Muscle of leg (tissue), 11 donors: ENCODE results near the gene GNAO1. TPM values are rescaled to one million over a fixed set of nuclear protein-coding genes. Genes with fewer than 3 reads are reported as not detected.

ENCODE experiments used
- DNase-seq: peaks from one replicate; pipeline ENCODE4 v3.0.0; 2013
- H3K27ac ChIP-seq: one replicate; pipeline ENCODE4 v1.5.1; 2013; ENCODE audit warnings: mild to moderate bottlenecking, low read length, control low read depth
- H3K27me3 ChIP-seq: one replicate; pipeline ENCODE4 v1.6.1; 2013; ENCODE audit warnings: low read length; ENCODE audit not compliant: control insufficient read depth, insufficient read depth
- H3K36me3 ChIP-seq: one replicate; pipeline ENCODE4 v1.6.1; 2013; ENCODE audit warnings: low read length; ENCODE audit not compliant: control insufficient read depth, insufficient read depth
- H3K4me1 ChIP-seq: one replicate; pipeline ENCODE4 v1.6.1; 2013; ENCODE audit warnings: low read length; ENCODE audit not compliant: control insufficient read depth, insufficient read depth
- H3K4me3 ChIP-seq: one replicate; pipeline ENCODE4 v1.5.1; 2013; ENCODE audit warnings: low read length, control low read depth
- H3K9me3 ChIP-seq: replicated peaks from 2 replicates; pipeline ENCODE4 v1.6.1; 2013; ENCODE audit warnings: low read depth, low read length; ENCODE audit not compliant: control insufficient read depth
- WGBS: methylation state at CpG from one replicate; pipeline ENCODE4 v1.1.5; 2013; ENCODE audit warnings: missing lambda C conversion rate; ENCODE audit not compliant: insufficient coverage; 5-methylcytosine and 5-hydroxymethylcytosine counted together
- polyA plus RNA-seq, 8 donors: library from polyadenylated mRNA; unstranded; fragments of 120-200 nt; gene quantifications; one replicate each; pipeline versions ENCODE4 v1.2.1 to v1.2.3, GENCODE V29; 2013; ENCODE audit warnings: inconsistent platforms in 1 of 8, low replicate concordance in 1 of 8; ENCODE audit not compliant: insufficient read length in 8 of 8, insufficient read depth in 1 of 8
- total RNA-seq: library from RNA; stranded (reverse); fragments of 120-200 nt; gene quantifications from one replicate; pipeline ENCODE4 v1.2.4, GENCODE V29; 2013

The GNAO1 gene
- total and polyA plus RNA-seq, 9 donors: 0.49 to 3.2 (median 2.1) TPM

DNA sequence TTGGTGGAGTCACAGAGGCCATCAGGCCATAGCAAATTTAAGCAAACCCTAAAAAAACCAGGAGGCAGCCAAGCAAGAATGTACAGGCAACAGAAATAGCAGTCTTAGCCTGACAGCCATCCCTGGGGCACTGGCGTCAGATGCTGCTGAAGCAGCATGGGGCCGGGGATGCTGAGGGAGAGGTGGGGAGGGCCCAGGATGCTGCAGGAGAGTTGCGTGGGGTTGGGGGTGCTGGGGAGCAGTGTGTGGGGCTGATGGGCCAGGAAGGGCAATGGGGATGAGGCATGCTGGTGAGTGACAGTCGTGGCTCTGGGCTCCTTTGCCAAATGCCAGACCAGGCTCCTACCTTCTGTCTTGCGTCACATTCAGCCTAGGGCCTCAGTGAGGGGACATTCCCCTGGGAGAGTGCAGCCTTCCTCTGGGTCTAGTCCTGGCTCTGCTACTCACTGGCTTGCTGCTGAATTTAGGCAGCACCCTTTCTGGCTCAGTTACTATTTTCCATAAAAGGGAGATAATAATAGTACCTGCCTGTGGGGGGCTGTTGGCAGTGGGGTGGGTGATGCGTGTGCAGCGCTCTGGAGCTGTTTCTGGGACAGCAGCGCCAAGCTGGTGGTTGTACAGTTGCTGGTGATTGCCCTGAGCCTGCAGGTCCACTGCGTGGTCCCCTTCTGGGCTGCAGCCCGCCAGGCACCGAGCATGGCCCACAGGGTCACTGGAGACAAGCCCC, 146.0 kb downstream of the GNAO1 start:
- WGBS: 84% methylated on average over 10 of the region's 11 CpGs
- Histone ChIP-seq H3K36me3 (no peaks in the 10 kb centered on the region), H3K27ac (no peak overlapping the region), H3K27me3 (no peaks in the 10 kb centered on the region), H3K9me3 (no peaks in the 10 kb centered on the region), H3K4me3 (no peak overlapping the region), H3K4me1 (peaks cover 7% of the 10 kb centered on the region)
- DNase-seq: no peak

DNA sequence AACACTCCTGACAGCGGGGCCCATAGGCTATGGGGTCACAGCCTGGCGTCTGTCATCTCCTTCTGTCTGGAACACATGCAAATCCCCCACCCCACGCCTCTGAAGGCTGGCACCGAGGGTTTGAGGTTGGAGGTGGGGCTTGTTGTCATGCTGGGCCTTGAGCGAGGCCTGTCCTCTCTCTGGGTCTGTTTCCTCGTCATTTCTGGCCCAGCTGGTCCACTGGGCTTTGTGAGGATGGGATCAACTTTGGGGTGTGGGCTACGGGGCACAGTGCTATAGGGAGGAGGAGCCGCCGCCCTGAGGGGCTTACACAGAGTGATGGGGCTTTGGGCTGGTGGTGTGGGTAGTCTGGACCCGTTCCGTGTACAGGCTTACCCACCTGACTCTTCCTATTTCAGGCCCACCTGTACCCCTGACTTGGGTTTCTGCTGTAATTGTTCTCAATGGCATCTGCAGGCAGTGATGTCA, 146.6 kb downstream of the GNAO1 start:
- Histone ChIP-seq H3K4me3 (no peak overlapping the region), H3K4me1 (peaks cover 10% of the 10 kb centered on the region), H3K36me3 (no peaks in the 10 kb centered on the region), H3K27me3 (no peaks in the 10 kb centered on the region), H3K9me3 (no peaks in the 10 kb centered on the region), H3K27ac (no peak overlapping the region)
- no peak for DNase-seq
- 69% methylated on average over 2 of the region's 11 CpGs for WGBS

DNA sequence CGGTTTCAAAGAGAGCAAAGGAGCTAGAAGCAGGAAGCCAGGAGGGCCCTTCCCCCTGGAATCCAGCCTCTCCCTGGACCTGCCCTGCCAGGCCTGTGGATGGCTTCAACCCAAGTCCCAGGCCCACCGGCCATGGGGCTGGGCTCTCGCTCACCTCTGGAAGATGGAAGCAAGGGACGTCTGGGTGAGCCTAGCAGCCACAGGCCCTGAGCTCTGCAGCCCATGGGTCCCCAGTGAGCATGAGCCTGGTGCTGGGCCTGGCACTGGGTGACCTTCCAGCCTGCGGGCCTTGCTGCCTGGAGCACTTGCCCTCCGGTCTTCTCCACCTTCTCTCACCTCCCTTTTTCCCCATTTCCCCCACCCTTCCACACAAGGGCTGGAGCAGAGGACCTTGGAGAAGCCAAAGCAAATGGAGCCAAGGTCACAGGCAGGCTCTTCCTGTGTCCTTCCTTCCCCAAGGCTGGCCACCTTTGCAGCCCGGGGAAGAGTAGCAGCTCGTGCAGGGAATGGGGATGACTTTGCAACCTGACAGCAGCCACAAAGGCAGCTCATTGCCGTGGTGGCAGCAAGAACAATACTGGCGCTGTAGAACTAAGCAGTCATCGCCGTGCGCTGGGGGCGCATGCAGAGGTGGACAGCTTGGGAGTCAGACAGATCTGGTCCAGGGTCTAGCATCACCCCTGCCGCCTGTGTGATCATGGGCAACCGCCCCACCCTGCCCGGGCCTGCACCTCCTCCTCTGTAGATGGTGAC, 147.5 kb downstream of the GNAO1 start:
- no peak overlapping the region for H3K27ac ChIP-seq
- H3K9me3 ChIP-seq: no peaks in the 10 kb centered on the region
- no peaks in the 10 kb centered on the region for H3K27me3 ChIP-seq
- no peaks in the 10 kb centered on the region for H3K36me3 ChIP-seq
- peaks cover 10% of the 10 kb centered on the region for H3K4me1 ChIP-seq
- WGBS: 85% methylated on average over 16 of the region's 17 CpGs
- no peak overlapping the region for H3K4me3 ChIP-seq
- DNase-seq: no peak

DNA sequence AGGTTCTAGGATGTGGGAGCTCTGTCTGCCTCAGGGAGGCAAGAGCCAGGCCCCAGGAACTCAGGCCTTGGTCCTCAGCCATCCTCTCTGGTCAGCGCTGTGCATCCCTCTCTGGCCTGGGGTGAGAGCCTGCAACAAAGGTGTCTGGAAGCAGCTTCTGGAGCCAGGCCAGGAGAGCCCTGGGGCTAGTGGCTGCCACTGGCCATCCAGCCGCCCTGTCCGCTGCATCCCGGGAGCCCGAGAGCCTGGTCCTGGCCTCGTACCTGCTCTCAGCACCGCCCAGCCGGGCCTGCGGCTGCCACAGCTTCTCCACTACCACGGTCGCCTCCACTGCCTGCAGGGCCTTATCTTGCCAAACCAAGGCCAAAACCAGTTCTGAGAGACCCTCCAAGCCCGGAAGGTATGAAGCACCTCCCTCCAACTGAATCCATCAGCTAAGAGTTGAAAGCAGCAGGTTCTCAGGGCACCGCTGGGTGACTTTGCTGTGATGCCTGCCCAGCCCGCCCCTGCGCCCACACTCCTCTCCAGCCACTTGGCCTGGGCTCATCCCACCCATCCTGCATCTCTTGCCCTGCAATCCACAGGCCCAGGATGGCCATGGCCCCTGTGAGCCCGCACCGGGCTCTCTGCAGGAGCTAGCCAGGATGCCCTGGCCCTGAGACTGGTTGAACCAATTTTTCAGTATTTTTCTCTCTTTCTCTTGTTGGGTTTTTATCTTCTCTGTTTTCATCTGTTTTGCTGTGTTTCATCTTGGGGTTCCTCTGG, 148.3 kb downstream of the GNAO1 start:
- Histone ChIP-seq H3K4me1 (peaks cover 10% of the 10 kb centered on the region), H3K9me3 (no peaks in the 10 kb centered on the region), H3K27me3 (no peaks in the 10 kb centered on the region), H3K4me3 (no peak overlapping the region), H3K36me3 (no peaks in the 10 kb centered on the region), H3K27ac (no peak overlapping the region)
- WGBS: 97% methylated on average over 15 of the region's 17 CpGs
- no peak for DNase-seq

DNA sequence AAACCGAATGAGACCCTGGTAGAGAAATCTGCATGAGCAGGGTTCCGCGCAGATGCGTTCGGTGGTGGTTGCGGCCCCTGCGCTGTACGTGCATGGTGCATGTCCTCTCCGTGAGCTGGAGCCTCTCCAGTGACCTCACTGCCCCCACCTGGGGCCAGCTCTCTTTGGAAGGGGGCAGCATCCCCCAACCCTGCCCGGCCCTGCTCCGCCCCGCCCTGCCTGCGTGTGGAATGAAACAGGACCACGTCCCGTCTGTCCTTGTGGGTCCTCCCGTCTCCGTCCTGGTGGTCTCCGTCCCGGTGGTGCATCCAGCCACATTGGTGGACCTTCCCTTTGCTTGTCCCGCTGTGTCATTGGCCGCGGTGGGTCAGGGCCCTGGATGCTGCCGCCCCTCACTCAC, 149.1 kb downstream of the GNAO1 start:
- 88% methylated on average over 23 of the region's 23 CpGs for WGBS
- Histone ChIP-seq H3K27me3 (no peaks in the 10 kb centered on the region), H3K27ac (no peak overlapping the region), H3K4me3 (no peak overlapping the region), H3K36me3 (no peaks in the 10 kb centered on the region), H3K9me3 (no peaks in the 10 kb centered on the region), H3K4me1 (peaks cover 10% of the 10 kb centered on the region)
- DNase-seq: no peak

DNA sequence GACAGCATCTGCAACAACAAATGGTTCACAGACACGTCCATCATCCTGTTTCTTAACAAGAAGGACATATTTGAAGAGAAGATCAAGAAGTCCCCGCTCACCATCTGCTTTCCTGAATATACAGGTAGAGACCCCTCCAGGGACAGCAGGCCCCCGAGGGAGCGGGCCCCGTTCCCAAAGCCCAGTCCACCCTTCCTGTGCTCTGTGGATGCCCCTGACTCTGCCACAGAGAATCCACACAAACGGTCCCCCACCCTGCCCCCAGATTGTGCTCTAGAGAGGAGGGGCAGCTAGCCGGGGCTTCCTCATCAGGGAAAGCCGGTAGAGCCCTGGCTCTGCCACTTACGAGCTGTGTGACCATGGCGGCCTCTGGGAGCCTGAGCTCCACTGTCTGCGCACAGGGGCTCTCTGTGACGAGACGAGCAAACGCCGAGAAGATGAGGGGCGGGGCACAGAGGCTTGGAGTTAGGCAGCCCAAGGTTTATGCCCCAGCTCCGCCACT, 149.6 kb downstream of the GNAO1 start:
- Histone ChIP-seq H3K36me3 (no peaks in the 10 kb centered on the region), H3K4me1 (peaks cover 10% of the 10 kb centered on the region), H3K4me3 (no peak overlapping the region), H3K9me3 (no peaks in the 10 kb centered on the region), H3K27ac (no peak overlapping the region), H3K27me3 (no peaks in the 10 kb centered on the region)
- 72% methylated on average over 12 of the region's 17 CpGs for WGBS
- DNase-seq: no peak

DNA sequence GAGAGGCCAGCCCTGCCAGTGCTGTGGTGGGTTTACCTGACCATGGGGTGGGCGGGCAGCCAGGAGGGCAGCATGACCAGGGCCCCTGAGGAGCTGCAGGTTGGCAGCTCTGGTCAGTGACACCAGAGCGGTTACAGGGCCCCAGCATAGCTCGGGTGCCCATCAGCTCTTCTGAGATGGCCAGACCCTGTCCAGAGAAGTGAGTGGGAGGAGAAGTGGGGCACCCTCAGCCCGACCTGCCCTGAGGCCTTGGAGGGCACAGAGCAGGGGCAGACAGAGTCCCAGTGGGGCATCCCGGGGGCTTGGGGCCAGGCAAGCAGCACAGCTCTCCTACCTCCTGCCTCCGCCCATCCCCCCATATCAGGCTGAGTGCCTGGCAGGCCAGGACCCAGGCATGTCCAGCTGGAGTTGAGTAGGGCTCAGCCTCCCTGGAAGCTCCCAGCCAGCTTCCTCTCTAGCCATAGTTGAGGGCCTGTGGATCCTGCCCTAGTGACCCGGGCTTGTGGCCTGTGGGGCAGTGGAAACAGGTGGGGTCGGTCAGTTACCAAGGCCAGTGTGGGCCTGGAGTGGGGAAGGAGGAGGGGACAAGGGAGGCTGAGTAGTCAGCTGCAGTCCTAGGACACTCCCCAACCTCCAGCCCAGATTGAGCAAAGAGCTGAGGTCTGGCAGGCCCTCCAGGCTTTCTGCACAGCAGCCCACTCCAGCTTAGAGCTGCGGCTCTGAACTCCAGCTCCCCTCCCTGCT, 150.5 kb downstream of the GNAO1 start:
- Histone ChIP-seq H3K4me1 (peaks cover 10% of the 10 kb centered on the region), H3K9me3 (no peaks in the 10 kb centered on the region), H3K4me3 (no peak overlapping the region), H3K36me3 (no peaks in the 10 kb centered on the region), H3K27me3 (no peaks in the 10 kb centered on the region), H3K27ac (no peak overlapping the region)
- WGBS: 68% methylated on average over 6 of the region's 9 CpGs
- peak; percentile 51 for DNase-seq

DNA sequence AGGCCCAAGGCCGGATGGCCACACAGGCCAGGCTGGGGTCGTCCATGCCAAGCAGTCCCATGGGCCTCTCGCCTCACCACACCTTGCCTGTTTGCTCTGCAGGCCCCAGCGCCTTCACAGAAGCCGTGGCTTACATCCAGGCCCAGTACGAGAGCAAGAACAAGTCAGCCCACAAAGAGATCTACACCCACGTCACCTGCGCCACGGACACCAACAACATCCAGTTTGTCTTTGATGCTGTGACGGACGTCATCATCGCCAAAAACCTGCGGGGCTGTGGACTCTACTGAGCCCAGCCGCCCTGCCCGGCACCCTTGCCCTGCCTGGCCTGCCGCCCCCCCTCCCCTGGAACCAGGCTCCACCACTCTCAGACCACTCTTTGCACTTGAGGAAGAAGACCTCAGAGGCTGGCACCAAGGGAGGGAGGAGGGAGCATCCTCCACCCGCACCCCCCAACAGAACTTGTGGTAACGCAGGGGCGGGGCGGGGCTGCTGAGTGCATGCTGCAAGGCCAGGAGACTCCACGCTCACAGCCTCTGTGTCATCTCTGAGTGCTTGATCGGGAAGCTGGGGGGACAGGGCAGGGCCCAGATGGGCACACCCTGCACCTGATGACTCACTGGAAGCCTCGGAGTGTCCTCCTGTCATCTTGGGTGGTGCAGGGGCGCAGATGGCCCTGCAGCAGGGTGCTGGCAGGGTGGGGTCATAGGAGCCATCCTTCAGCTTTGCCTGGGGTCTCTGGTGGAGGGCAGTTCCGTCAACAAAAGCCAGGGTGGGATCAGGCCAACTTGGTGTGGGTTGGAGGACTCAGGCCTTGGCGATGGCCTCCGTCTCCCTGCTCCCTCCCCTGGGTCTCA, 152.6 kb downstream of the GNAO1 start:
- no peaks in the 10 kb centered on the region for H3K9me3 ChIP-seq
- H3K27ac ChIP-seq: no peak overlapping the region
- H3K36me3 ChIP-seq: no peaks in the 10 kb centered on the region
- H3K4me1 ChIP-seq: peaks cover 13% of the 10 kb centered on the region
- no peak overlapping the region for H3K4me3 ChIP-seq
- WGBS: 84% methylated on average over 17 of the region's 27 CpGs
- H3K27me3 ChIP-seq: no peaks in the 10 kb centered on the region
- no peak for DNase-seq
